ENCODE data around the gene C22orf15. TPM values are rescaled to one million over a fixed set of nuclear protein-coding genes. Genes with fewer than 3 reads are reported as not detected.
"Not testable (repeated sequence)": the region's sequence is repeated elsewhere in the genome, so short reads cannot be mapped to it uniquely, and the experiment has no call there.

C22orf15 gene
- total RNA-seq, result 1.8 TPM

- no peak for DNase-seq (ENCODE audit: low spot score)
Measured at GRCh38 chr22:23762842-23763578, at the start of gene C22orf15. Gene C22orf15, plus strand, starts transcription at chr22:23762990. Its CDS starts 317 bp downstream, at chr22:23763307.

GRCh38 chr22:23713696-23714595, 48.8 kb upstream of the C22orf15 start:
- no peak for DNase-seq (ENCODE audit: low spot score)

- no peak for DNase-seq (ENCODE audit: low spot score)
Measured at GRCh38 chr22:23714596-23715578, 47.9 kb upstream of the C22orf15 start.

- DNase-seq (ENCODE audit: low spot score), result no peak
Measured at GRCh38 chr22:23715806-23716375, 46.9 kb upstream of the C22orf15 start.

GRCh38 chr22:23716811-23717801, 45.7 kb upstream of the C22orf15 start:
- DNase-seq (ENCODE audit: low spot score), result peak; percentile 85

GRCh38 chr22:23718371-23719165, 44.2 kb upstream of the C22orf15 start:
- DNase-seq (ENCODE audit: low spot score), result no peak

- DNase-seq (ENCODE audit: low spot score), result no peak
Measured at GRCh38 chr22:23720855-23721254, 41.9 kb upstream of the C22orf15 start.

- DNase-seq (ENCODE audit: low spot score), result no peak
Measured at GRCh38 chr22:23722160-23722559, 40.6 kb upstream of the C22orf15 start.

- DNase-seq (ENCODE audit: low spot score), result no peak
Measured at GRCh38 chr22:23722724-23723123, 40.1 kb upstream of the C22orf15 start.

- DNase-seq (ENCODE audit: low spot score), result not testable (repeated sequence)
Measured at GRCh38 chr22:23728108-23728507, 34.7 kb upstream of the C22orf15 start.

GRCh38 chr22:23737696-23738095, 25.1 kb upstream of the C22orf15 start:
- no peak for DNase-seq (ENCODE audit: low spot score)

- no peak for DNase-seq (ENCODE audit: low spot score)
Measured at GRCh38 chr22:23742505-23743264, 20.1 kb upstream of the C22orf15 start.

- DNase-seq (ENCODE audit: low spot score), result no peak
Measured at GRCh38 chr22:23743303-23743705, 19.5 kb upstream of the C22orf15 start.

- DNase-seq (ENCODE audit: low spot score), result no peak
Measured at GRCh38 chr22:23744001-23744400, 18.8 kb upstream of the C22orf15 start.

- DNase-seq (ENCODE audit: low spot score), result no peak
Measured at GRCh38 chr22:23744485-23744884, 18.3 kb upstream of the C22orf15 start.

GRCh38 chr22:23745791-23746190, 17.0 kb upstream of the C22orf15 start:
- DNase-seq (ENCODE audit: low spot score), result no peak

- no peak for DNase-seq (ENCODE audit: low spot score)
Measured at GRCh38 chr22:23749841-23750301, 12.9 kb upstream of the C22orf15 start.

- no peak for DNase-seq (ENCODE audit: low spot score)
Measured at GRCh38 chr22:23750367-23750713, 12.4 kb upstream of the C22orf15 start.

Measured in mucosa of gallbladder (tissue), 1 donor.